HepG2 (cell line): ENCODE measurements around the gene TMEM120A. TPM values are rescaled to one million over a fixed set of nuclear protein-coding genes. Genes with fewer than 3 reads are reported as not detected.
A peak's percentile ranks its signal among the peaks of the same experiment; 100 is the strongest.

Experiments
- AFF4 ChIP-seq: sonication (generic); formaldehyde crosslinking; IDR thresholded peaks from 2 replicates; pipeline ENCODE4 v1.4.0; 2020; ENCODE audit warnings: missing genetic modification reagents
- ATF4 ChIP-seq, 2 experiments: fragments of 450-650 bp in 1 of 2; sonication (generic) in 1 of 2; formaldehyde crosslinking; IDR thresholded peaks; 2 replicates each; pipeline versions ENCODE4 v1.5.0 to v1.8.0; 2020 to 2022; ENCODE audit warnings: mild to moderate bottlenecking in 1 of 2, missing genetic modification reagents in 1 of 2
- NONO ChIP-seq, 2 experiments: fragments of 450-650 bp in 1 of 2; sonication (generic) in 1 of 2; formaldehyde crosslinking in 1 of 2; IDR thresholded peaks in 1 of 2; conservative IDR thresholded peaks in 1 of 2; 2 replicates each; pipeline versions ENCODE4 v1.6.1 to v1.8.0; 2017 to 2022; ENCODE audit warnings: mild to moderate bottlenecking in 1 of 2, missing genetic modification reagents in 1 of 2, moderate library complexity in 1 of 2
- RFXANK ChIP-seq: IDR thresholded peaks from 2 replicates; pipeline ENCODE4 v1.6.1; 2016
- RXRB ChIP-seq: IDR thresholded peaks from 2 replicates; pipeline ENCODE4 v1.6.1; 2016; ENCODE audit warnings: borderline replicate concordance, missing genetic modification reagents, missing compliant biosample characterization
- ZBTB38 ChIP-seq: sonication (generic); formaldehyde crosslinking; IDR thresholded peaks from 2 replicates; pipeline ENCODE4 v1.5.1; 2020; ENCODE audit warnings: mild to moderate bottlenecking, missing genetic modification reagents
- ZNF350 ChIP-seq: sonication (generic); formaldehyde crosslinking; IDR thresholded peaks from 2 replicates; pipeline ENCODE4 v1.4.0; 2020; ENCODE audit warnings: mild to moderate bottlenecking, low read depth, missing genetic modification reagents, borderline replicate concordance
- ZNF430 ChIP-seq: sonication (generic); formaldehyde crosslinking; IDR thresholded peaks from 2 replicates; pipeline ENCODE4 v1.9.0; 2021; ENCODE audit warnings: mild to moderate bottlenecking, missing genetic modification reagents
- ZNF549 ChIP-seq: sonication (generic); formaldehyde crosslinking; IDR thresholded peaks from 2 replicates; pipeline ENCODE4 v1.5.0; 2020; ENCODE audit warnings: missing genetic modification reagents
- ZNF7 ChIP-seq: IDR thresholded peaks from 2 replicates; pipeline ENCODE4 v1.6.1; 2016; ENCODE audit warnings: missing biosample characterization, missing genetic modification reagents
- ZNF749 ChIP-seq: sonication (generic); formaldehyde crosslinking; IDR thresholded peaks from 2 replicates; pipeline ENCODE4 v1.8.0; 2022; ENCODE audit warnings: mild to moderate bottlenecking, missing genetic modification reagents, moderate library complexity, borderline replicate concordance
- ZNF775 ChIP-seq: sonication (generic); formaldehyde crosslinking; IDR thresholded peaks from 2 replicates; pipeline ENCODE4 v1.4.0; 2020; ENCODE audit warnings: missing genetic modification reagents, mild to moderate bottlenecking, moderate library complexity, borderline replicate concordance
- ZNF83 ChIP-seq: sonication (generic); formaldehyde crosslinking; IDR thresholded peaks from 2 replicates; pipeline ENCODE4 v1.4.0; 2020; ENCODE audit warnings: missing genetic modification reagents, mild to moderate bottlenecking, borderline replicate concordance
- ZSCAN9 ChIP-seq: IDR thresholded peaks from 2 replicates; pipeline ENCODE4 v1.6.1; 2016; ENCODE audit warnings: borderline replicate concordance
- polyA plus RNA-seq, 8 experiments: library from polyadenylated mRNA; depleted of rRNA in 3 of 8; stranded (reverse) in 7 of 8; unstranded in 1 of 8; fragments of >200 nt; fragmentation: Illumina TruSeq in 4 of 8; extraction: Trizol in 4 of 8; gene quantifications; 2 replicates each; pipeline versions ENCODE4 v1.2.1 to v1.2.3, GENCODE V29; 2011 to 2016; ENCODE audit warnings: low read depth in 4 of 8, missing spikeins in 1 of 8, mixed read lengths in 1 of 8; ENCODE audit not compliant: insufficient read depth in 1 of 8
- total RNA-seq, 5 experiments: library from RNA; depleted of rRNA; stranded (reverse); fragments of >200 nt; fragmentation: Illumina TruSeq; extraction: Trizol; gene quantifications; 2 replicates each; pipeline ENCODE4 v1.2.3, GENCODE V29; 2016; ENCODE audit warnings: low read depth in 1 of 5
- TF ChIP-seq, protein P1 (sequence below): sonication (generic); formaldehyde crosslinking; IDR thresholded peaks from 2 replicates; pipeline ENCODE4 v1.4.0; 2020; ENCODE audit warnings: mild to moderate bottlenecking, missing genetic modification reagents
- TF ChIP-seq, protein P2 (sequence below): sonication (generic); formaldehyde crosslinking; IDR thresholded peaks from 2 replicates; pipeline ENCODE4 v1.5.0; 2020; ENCODE audit warnings: mild to moderate bottlenecking, missing genetic modification reagents

Gene TMEM120A
- total and polyA plus RNA-seq, 2 of the 13 experiments (the other 11 are each of a cell fraction or from before 2014, with no cell fraction given): 40.3 to 102 TPM

- no peak for TF ChIP-seq ZNF549
- no peak for TF ChIP-seq ZNF83 (CRISPR knock-in tag)
- no peak for TF ChIP-seq ZNF749 (CRISPR knock-in tag)
- peak; percentile 57; the same call in 1 of the 2 replicates for TF ChIP-seq ZNF350 (CRISPR knock-in tag)
- TF ChIP-seq RFXANK: no peak
- TF ChIP-seq AFF4: no peak
- TF ChIP-seq ATF4 (CRISPR knock-in tag; IDR thresholded peaks at IDR 0.05): no peak
- TF ChIP-seq RXRB (CRISPR knock-in tag): peak; percentile 81
- TF ChIP-seq, protein P1, sequence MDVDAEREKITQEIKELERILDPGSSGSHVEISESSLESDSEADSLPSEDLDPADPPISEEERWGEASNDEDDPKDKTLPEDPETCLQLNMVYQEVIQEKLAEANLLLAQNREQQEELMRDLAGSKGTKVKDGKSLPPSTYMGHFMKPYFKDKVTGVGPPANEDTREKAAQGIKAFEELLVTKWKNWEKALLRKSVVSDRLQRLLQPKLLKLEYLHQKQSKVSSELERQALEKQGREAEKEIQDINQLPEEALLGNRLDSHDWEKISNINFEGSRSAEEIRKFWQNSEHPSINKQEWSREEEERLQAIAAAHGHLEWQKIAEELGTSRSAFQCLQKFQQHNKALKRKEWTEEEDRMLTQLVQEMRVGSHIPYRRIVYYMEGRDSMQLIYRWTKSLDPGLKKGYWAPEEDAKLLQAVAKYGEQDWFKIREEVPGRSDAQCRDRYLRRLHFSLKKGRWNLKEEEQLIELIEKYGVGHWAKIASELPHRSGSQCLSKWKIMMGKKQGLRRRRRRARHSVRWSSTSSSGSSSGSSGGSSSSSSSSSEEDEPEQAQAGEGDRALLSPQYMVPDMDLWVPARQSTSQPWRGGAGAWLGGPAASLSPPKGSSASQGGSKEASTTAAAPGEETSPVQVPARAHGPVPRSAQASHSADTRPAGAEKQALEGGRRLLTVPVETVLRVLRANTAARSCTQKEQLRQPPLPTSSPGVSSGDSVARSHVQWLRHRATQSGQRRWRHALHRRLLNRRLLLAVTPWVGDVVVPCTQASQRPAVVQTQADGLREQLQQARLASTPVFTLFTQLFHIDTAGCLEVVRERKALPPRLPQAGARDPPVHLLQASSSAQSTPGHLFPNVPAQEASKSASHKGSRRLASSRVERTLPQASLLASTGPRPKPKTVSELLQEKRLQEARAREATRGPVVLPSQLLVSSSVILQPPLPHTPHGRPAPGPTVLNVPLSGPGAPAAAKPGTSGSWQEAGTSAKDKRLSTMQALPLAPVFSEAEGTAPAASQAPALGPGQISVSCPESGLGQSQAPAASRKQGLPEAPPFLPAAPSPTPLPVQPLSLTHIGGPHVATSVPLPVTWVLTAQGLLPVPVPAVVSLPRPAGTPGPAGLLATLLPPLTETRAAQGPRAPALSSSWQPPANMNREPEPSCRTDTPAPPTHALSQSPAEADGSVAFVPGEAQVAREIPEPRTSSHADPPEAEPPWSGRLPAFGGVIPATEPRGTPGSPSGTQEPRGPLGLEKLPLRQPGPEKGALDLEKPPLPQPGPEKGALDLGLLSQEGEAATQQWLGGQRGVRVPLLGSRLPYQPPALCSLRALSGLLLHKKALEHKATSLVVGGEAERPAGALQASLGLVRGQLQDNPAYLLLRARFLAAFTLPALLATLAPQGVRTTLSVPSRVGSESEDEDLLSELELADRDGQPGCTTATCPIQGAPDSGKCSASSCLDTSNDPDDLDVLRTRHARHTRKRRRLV (CRISPR knock-in tag): no peak
- TF ChIP-seq ZNF430 (CRISPR knock-in tag): no peak
- no peak for TF ChIP-seq ZNF775 (CRISPR knock-in tag)
- peak; percentile 74; the same call in 1 of the 2 replicates for TF ChIP-seq ZSCAN9 (CRISPR knock-in tag)
- TF ChIP-seq ZBTB38 (CRISPR knock-in tag): peak; percentile 28
- no peak for TF ChIP-seq NONO (IDR thresholded peaks at IDR 0.05)
- TF ChIP-seq NONO (CRISPR knock-in tag; conservative IDR thresholded peaks at IDR 0.05): peak; percentile 68
- TF ChIP-seq, protein P2, sequence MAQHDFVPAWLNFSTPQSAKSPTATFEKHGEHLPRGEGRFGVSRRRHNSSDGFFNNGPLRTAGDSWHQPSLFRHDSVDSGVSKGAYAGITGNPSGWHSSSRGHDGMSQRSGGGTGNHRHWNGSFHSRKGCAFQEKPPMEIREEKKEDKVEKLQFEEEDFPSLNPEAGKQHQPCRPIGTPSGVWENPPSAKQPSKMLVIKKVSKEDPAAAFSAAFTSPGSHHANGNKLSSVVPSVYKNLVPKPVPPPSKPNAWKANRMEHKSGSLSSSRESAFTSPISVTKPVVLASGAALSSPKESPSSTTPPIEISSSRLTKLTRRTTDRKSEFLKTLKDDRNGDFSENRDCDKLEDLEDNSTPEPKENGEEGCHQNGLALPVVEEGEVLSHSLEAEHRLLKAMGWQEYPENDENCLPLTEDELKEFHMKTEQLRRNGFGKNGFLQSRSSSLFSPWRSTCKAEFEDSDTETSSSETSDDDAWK (CRISPR knock-in tag): no peak
- no peak for TF ChIP-seq ZNF7 (CRISPR knock-in tag)
Observed at GRCh38 chr7:75962607-75963380, 31.6 kb downstream of the TMEM120A start (continued).
